ENCODE data around the gene PGM1.

GRCh38 chr1:63601463-63601862 lies 8.3 kb downstream of the PGM1 start:
- TF ChIP-seq CTCF (IDR thresholded peaks at IDR 0.05; ENCODE audit: low read length) (no peak), EZH2 (IDR thresholded peaks at IDR 0.05; ENCODE audit: borderline replicate concordance, low read length) (no peak)

All from OCI-LY1 (cell line).